K562 (cell line): ENCODE results near the gene PPP2R2D. TPM values are rescaled to one million over a fixed set of nuclear protein-coding genes. Genes with fewer than 3 reads are reported as not detected.

Experiments
- ATAC-seq: fragments of 200-7000 bp; cut with Tn5 transposase; 3 replicates; pipeline ENCODE4 v1.9.1; 2020; ENCODE audit warnings: moderate library complexity
- BruUV-seq: library from RNA; stranded (reverse); fragments of 400-500 nt; replicated peaks from 2 replicates; lab custom pipeline; 2021; lab: Mats Ljungman, UMichigan
- CTCF ChIA-PET: fragments of 300-600 bp; formaldehyde crosslinking; extraction: SDS; loops from one replicate; lab custom pipeline; 2021; ENCODE audit warnings: low intra/inter-chr PET ratio; lab: Yijun Ruan, JAX
- POLR2A ChIA-PET: fragments of 300-600, 350-650 bp; sonication (Branson Sonifier 250); formaldehyde crosslinking; extraction: SDS; loops from one replicate; lab custom pipeline; 2021; ENCODE audit warnings: antibody characterized with exemption, inconsistent platforms; lab: Yijun Ruan, JAX
- DNase-seq, 4 experiments: peaks; one replicate each; pipeline versions ENCODE4 v3.0.0 to v3.0.0-alpha.2; 2011 to 2018; ENCODE audit warnings: low spot score in 3 of 4, mixed read lengths in 3 of 4; ENCODE audit errors: extremely low read depth in 1 of 4
- FAIRE-seq: peaks from 2 replicates; lab custom pipeline; 2011; peaks lifted over from hg19 to GRCh38; lab: Jason Lieb, UNC
- H2AFZ ChIP-seq: 2 replicates; pipeline ENCODE4 v1.6.0; 2011; ENCODE audit warnings: low read depth, low read length, control low read depth, inconsistent platforms
- H3K27ac ChIP-seq: fragments of 200-600 bp; 3 replicates; pipeline ENCODE4 v1.8.0; 2011; ENCODE audit warnings: low read depth, mild to moderate bottlenecking, control low read depth, inconsistent platforms, low read length, moderate library complexity, mixed read lengths; ENCODE audit errors: extremely low read depth
- H3K27me3 ChIP-seq, 2 experiments: fragments of 300-600 bp in 1 of 2; 2 replicates in 1 of 2; 3 replicates in 1 of 2; pipeline versions ENCODE4 v1.6.0 to v1.8.0; 2011; ENCODE audit warnings: inconsistent platforms in 2 of 2, low read length in 2 of 2, mild to moderate bottlenecking in 1 of 2, mixed read lengths in 1 of 2, moderate library complexity in 1 of 2; ENCODE audit not compliant: control insufficient read depth in 2 of 2, insufficient read depth in 2 of 2
- H3K36me3 ChIP-seq: fragments of 300-600 bp; 3 replicates; pipeline ENCODE4 v1.8.0; 2011; ENCODE audit warnings: mild to moderate bottlenecking, low read length, inconsistent platforms; ENCODE audit not compliant: control insufficient read depth, insufficient read depth
- H3K4me1 ChIP-seq, 2 experiments: fragments of 200-600 bp in 1 of 2; replicated peaks in 1 of 2; 2 replicates in 1 of 2; 3 replicates in 1 of 2; pipeline versions ENCODE4 v1.5.1 to v1.8.0; 2011; ENCODE audit warnings: inconsistent platforms in 2 of 2, low read length in 2 of 2, mild to moderate bottlenecking in 1 of 2, mixed read lengths in 1 of 2, moderate library complexity in 1 of 2; ENCODE audit not compliant: control insufficient read depth in 2 of 2, insufficient read depth in 2 of 2
- H3K4me2 ChIP-seq: 2 replicates; pipeline ENCODE4 v1.6.1; 2011; ENCODE audit warnings: low read length, control low read depth, inconsistent platforms, mixed read lengths; ENCODE audit not compliant: insufficient read depth
- H3K4me3 ChIP-seq: fragments of 200-600 bp; sonication (generic), shearing (Covaris generic); 2 replicates; pipeline ENCODE4 v1.5.1; 2016; ENCODE audit warnings: control low read depth, inconsistent platforms
- H3K79me2 ChIP-seq: fragments of 200-600 bp; 3 replicates; pipeline ENCODE4 v1.8.0; 2011; ENCODE audit warnings: low read length, inconsistent platforms; ENCODE audit not compliant: control insufficient read depth, insufficient read depth
- H3K9ac ChIP-seq, 2 experiments: 2 replicates each; pipeline versions ENCODE4 v1.6.0 to v1.6.1; 2011; ENCODE audit warnings: low read depth in 2 of 2, low read length in 2 of 2, control low read depth in 1 of 2, inconsistent platforms in 1 of 2, mild to moderate bottlenecking in 1 of 2, mixed read lengths in 1 of 2; ENCODE audit not compliant: insufficient read depth in 1 of 2
- H3K9me1 ChIP-seq: one replicate; pipeline ENCODE4 v1.6.0; 2011; ENCODE audit warnings: inconsistent platforms, mild to moderate bottlenecking, low read length, moderate library complexity; ENCODE audit not compliant: control insufficient read depth, insufficient read depth
- H3K9me3 ChIP-seq: replicated peaks from 2 replicates; pipeline ENCODE4 v1.5.1; 2011; ENCODE audit warnings: low read depth, low read length, inconsistent platforms; ENCODE audit not compliant: control insufficient read depth, insufficient read depth
- H4K20me1 ChIP-seq: replicated peaks from 2 replicates; pipeline ENCODE4 v1.6.1; 2011; ENCODE audit warnings: low read length, inconsistent platforms, mixed read lengths; ENCODE audit not compliant: control insufficient read depth, insufficient read depth
- C11orf30 ChIP-seq: fragments of 450-650 bp; IDR thresholded peaks from 2 replicates; pipeline ENCODE4 v1.6.1; 2016; ENCODE audit warnings: low read depth, mild to moderate bottlenecking
- CAMTA2 ChIP-seq: fragments of 250-450 bp; sonication (Bioruptor Pico); conservative IDR thresholded peaks from 2 replicates; pipeline ENCODE4 v1.5.1; 2022
- CHAMP1 ChIP-seq: fragments of 450-650 bp; IDR thresholded peaks from 2 replicates; pipeline ENCODE4 v1.6.1; 2016; ENCODE audit warnings: mild to moderate bottlenecking
- EWSR1 ChIP-seq: fragments of 450-650 bp; IDR thresholded peaks from 2 replicates; pipeline ENCODE4 v1.6.1; 2018; ENCODE audit warnings: borderline replicate concordance, mild to moderate bottlenecking, low read depth, moderate library complexity; ENCODE audit not compliant: partially characterized antibody
- HIVEP1 ChIP-seq: fragments of 250-450 bp; sonication (Bioruptor Pico); IDR thresholded peaks from 2 replicates; pipeline ENCODE4 v1.4.0; 2020; ENCODE audit warnings: mild to moderate bottlenecking
- LARP7 ChIP-seq: fragments of 450-650 bp; IDR thresholded peaks from 2 replicates; pipeline ENCODE4 v1.6.1; 2016
- MAFF ChIP-seq: IDR thresholded peaks from 2 replicates; pipeline ENCODE4 v1.6.1; 2012; ENCODE audit warnings: low read length, improper control_type of control experiment
- MED1 ChIP-seq: sonication (generic); formaldehyde crosslinking; IDR thresholded peaks from 2 replicates; pipeline ENCODE4 v1.8.1; 2023; ENCODE audit warnings: missing genetic modification reagents, borderline replicate concordance
- SFPQ ChIP-seq: fragments of 200-400 bp; formaldehyde crosslinking; IDR thresholded peaks from 2 replicates; pipeline ENCODE4 v1.6.1; 2017; ENCODE audit warnings: mild to moderate bottlenecking, low read depth, low read length, moderate library complexity
- SMAD2 ChIP-seq: fragments of 150-350 bp; IDR thresholded peaks from 2 replicates; pipeline ENCODE4 v1.6.1; 2014; ENCODE audit warnings: low read depth, mild to moderate bottlenecking, low read length
- ZBTB34 ChIP-seq: fragments of 250-450 bp; sonication (Bioruptor Pico); IDR thresholded peaks from 2 replicates; pipeline ENCODE4 v1.8.0; 2021; ENCODE audit warnings: mild to moderate bottlenecking, moderate library complexity
- ZNF316 ChIP-seq: fragments of 450-650 bp; IDR thresholded peaks from 2 replicates; pipeline ENCODE4 v1.6.1; 2016
- ZNF79 ChIP-seq: fragments of 250-450 bp; sonication (Bioruptor Pico); IDR thresholded peaks from 2 replicates; pipeline ENCODE4 v1.4.0; 2020; ENCODE audit warnings: low read depth, mild to moderate bottlenecking, moderate library complexity
- WGBS: fragments of 100-300 bp; shearing (Covaris generic); methylation state at CpG from one replicate; pipeline ENCODE4 v1.1.6; 2016; ENCODE audit warnings: low coverage, mixed read lengths; ENCODE audit not compliant: insufficient coverage; ENCODE audit errors: missing lambda C conversion rate; 5-methylcytosine and 5-hydroxymethylcytosine counted together
- in situ Hi-C: fragments of 300-500 bp; cut with MboI; formaldehyde crosslinking; loops from 4 replicates; pipeline ENCODE4 v1.15.0; 2018; ENCODE audit warnings: inconsistent platforms, mixed read lengths
- intact Hi-C: fragments of 100-400 bp; cut with micrococcal nuclease; formaldehyde crosslinking; loops from 2 replicates; pipeline ENCODE4 v1.14.2; 2022
- polyA plus RNA-seq, 8 experiments: library from polyadenylated mRNA; depleted of rRNA in 4 of 8; stranded (reverse) in 5 of 8; unstranded in 3 of 8; fragments of >200 nt; fragmentation: Nextera tagmentation in 2 of 8; fragmentation: Illumina TruSeq in 1 of 8; extraction: Ambion mirVana in 2 of 8; extraction: Trizol in 1 of 8; gene quantifications; 2 replicates each; pipeline versions ENCODE4 v1.2.1 to v1.2.3, GENCODE V29; 2011 to 2014; ENCODE audit warnings: inconsistent platforms in 1 of 8, missing spikeins in 1 of 8
- total RNA-seq, 7 experiments: library from RNA; depleted of rRNA in 6 of 7; stranded (reverse); fragments of >200 nt in 6 of 7; fragmentation: Illumina TruSeq in 2 of 7; extraction: Trizol in 2 of 7; gene quantifications; 2 replicates each; pipeline versions ENCODE4 v1.2.1 to v1.2.3, GENCODE V29; 2011 to 2021; ENCODE audit warnings: low replicate concordance in 1 of 7

Gene PPP2R2D
- total and polyA plus RNA-seq, 9 of the 15 experiments (the other 6 are each of a cell fraction or from before 2014, with no cell fraction given): 1.9 to 37.0 (median 26.8) TPM

DNA sequence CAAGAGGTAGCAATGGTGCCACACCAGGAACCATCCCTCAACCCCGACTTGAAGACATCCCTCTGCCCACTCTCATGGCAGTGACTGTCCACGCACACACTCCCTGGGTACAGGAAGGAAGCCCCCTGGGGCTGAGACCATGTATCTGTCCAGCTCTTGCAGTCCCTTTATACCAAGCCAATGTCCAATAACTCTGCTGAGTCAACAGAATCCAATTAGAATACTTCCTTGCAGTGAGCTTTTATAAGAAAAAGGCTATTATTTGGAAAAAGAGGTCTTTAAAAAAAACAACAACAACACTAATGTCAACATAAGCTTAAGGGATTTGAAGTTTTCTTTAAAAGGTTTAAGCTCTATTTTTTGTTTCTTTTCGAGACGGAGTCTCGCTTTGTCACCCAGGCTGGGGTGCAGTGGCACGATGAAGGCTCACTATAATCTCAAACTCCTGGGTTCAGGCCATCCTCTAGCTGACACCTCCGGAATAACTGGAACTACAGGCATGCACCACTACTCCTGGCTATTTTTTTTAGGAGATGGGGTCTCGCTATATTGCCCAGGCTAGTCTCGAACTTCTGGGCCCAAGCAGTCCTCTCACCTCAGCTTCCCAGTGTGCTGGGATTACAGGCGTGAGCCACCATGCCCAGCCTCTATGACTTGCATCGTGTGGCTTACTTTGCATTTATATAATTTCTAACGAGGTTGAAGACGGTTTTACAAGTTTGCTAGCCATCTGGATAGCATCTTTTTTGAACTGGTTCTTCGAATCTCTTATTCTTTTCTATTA lies 73.4 kb downstream of the PPP2R2D start:
- no peak for TF ChIP-seq CHAMP1
- TF ChIP-seq MAFF: peak; percentile 28; the same call in 1 of the 2 replicates
- TF ChIP-seq EWSR1: no peak
- peak; percentile 53 for TF ChIP-seq C11orf30
- TF ChIP-seq MED1 (CRISPR knock-in tag): no peak
- no peak for TF ChIP-seq CAMTA2
- TF ChIP-seq SFPQ: no peak
- TF ChIP-seq LARP7: no peak
- no peak for TF ChIP-seq ZBTB34
- no peak for TF ChIP-seq HIVEP1 (CRISPR knock-in tag)
- no peak for TF ChIP-seq SMAD2
- TF ChIP-seq ZNF79 (CRISPR knock-in tag): no peak
- TF ChIP-seq ZNF316: peak; percentile 69
- Histone ChIP-seq H3K4me3 (no peak overlapping the region), H3K36me3 (peaks cover 89% of the 10 kb centered on the region), H4K20me1 (peaks cover 47% of the 10 kb centered on the region), H3K9me3 (no peaks in the 10 kb centered on the region), H2AFZ (no peak overlapping the region), H3K27me3 (no peaks in the 10 kb centered on the region), H3K9me1 (peaks cover 4% of the 10 kb centered on the region), H3K4me1 (peaks cover 7 to 16% of the 10 kb centered on the region in 2 experiments; a peak in 4 of 5 replicates), H3K79me2 (peaks cover 75% of the 10 kb centered on the region), H3K4me2 (no peak overlapping the region), H3K27ac (no peak overlapping the region), H3K9ac (no peak overlapping the region)
- no TSS peak for BruUV-seq
- ChIA-PET CTCF (no interaction called here), POLR2A (interaction anchor here (1.5 kb wide), 1 partner anchor 49 kb away, joined by 5 read pairs; no protein-coding TSS in a partner anchor)
- FAIRE-seq: no peak
- in situ Hi-C loops: no loop called here
- ATAC-seq: no peak
- intact Hi-C loops: no loop called here
- whole genome bisulfite sequencing: 80% methylated on average over 13 of the region's 14 CpGs
- no peak for DNase-seq
